GM18858 (cell line): ENCODE measurements around the gene ARHGEF1.

ENCODE experiments used
- ATAC-seq: cut with Tn5 transposase; IDR thresholded peaks from one replicate; pipeline ENCODE4 v1.9.1; 2021; ENCODE audit not compliant: unreplicated experiment

The ARHGEF1 gene, protein sequence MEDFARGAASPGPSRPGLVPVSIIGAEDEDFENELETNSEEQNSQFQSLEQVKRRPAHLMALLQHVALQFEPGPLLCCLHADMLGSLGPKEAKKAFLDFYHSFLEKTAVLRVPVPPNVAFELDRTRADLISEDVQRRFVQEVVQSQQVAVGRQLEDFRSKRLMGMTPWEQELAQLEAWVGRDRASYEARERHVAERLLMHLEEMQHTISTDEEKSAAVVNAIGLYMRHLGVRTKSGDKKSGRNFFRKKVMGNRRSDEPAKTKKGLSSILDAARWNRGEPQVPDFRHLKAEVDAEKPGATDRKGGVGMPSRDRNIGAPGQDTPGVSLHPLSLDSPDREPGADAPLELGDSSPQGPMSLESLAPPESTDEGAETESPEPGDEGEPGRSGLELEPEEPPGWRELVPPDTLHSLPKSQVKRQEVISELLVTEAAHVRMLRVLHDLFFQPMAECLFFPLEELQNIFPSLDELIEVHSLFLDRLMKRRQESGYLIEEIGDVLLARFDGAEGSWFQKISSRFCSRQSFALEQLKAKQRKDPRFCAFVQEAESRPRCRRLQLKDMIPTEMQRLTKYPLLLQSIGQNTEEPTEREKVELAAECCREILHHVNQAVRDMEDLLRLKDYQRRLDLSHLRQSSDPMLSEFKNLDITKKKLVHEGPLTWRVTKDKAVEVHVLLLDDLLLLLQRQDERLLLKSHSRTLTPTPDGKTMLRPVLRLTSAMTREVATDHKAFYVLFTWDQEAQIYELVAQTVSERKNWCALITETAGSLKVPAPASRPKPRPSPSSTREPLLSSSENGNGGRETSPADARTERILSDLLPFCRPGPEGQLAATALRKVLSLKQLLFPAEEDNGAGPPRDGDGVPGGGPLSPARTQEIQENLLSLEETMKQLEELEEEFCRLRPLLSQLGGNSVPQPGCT

DNA sequence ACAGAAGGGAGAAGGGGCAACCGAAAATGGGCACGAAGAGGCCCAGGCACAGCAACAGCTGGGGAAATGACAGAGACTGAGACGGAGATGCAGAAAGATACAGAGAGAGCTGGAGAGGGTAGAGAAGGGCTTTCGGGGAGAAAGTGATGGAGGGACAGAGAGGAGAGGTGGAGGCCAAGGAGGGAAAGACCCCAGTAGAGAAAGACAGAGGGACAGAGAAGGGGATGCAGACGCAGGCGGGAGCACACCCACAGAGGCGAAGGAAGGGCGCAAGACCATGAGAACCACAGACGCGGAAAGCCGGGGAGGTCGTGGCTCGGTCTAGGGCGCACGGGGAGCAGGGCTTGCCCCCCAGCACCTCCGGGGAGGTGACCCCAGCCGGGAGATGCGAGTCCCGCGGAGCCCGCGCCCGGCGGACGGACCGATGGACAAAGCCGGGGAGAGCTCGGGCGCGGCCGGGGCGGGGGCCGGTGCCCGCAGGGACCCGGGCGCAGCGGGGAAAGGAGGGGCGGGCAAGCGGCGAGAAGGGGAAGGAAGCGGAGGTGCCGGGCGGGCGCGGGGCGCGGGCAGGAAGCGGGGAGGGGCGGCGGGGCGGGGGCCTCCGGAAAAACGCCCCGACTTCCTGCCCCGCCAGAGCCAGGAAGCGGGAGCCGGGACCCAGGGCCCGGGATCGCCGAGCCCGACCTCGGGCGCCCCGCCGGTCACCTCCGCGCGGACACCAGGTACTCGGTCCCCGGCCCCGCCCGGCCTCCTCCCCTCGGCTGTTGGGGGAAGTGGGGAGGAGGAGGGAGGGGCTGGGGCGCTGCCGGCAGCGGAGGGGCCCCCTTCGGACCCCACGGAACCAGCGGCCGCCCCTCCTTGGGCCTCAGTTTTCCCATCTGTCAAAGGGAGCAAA lies at the start of gene ARHGEF1:
ARHGEF1 (plus strand) TSS at position 617 of the 895 bp plus-strand sequence. CDS start 4,899 bp downstream, outside the sequence.
- no peak for ATAC-seq

DNA sequence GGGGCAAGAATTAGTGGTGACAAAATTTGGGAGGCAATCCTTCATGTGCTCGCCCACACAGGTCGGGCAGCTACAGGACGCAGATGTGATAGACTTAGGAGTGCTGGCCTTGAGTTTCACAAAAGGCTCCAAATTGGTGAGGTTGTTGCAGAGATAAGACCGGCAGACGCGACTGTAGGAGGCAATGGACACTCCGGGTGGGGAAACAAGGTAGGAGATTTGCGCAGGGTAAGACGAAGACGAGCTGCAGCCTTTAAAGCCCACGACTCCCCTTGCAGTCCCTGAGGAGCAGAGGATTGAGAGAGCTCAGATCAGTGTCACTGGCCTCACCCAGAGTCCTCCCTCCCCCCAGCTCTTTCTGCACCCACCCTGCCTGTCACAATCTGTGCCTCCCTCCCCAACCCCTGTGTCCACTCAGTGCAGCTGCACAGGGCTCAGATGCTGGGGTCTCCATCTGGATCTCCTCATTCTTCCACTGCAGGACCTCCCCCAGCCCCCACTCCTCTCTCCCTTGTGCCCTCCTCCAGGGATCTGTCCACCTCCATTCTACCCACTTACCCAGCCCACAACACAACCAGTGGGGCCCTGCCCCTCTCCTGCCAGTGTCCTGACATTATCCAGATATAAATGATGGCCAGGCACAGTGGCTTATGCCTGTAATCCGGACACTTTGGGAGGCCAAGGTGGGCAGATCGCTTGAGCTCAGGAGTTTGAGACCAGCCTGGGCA lies 44.8 kb upstream of the ARHGEF1 start:
- no peak for ATAC-seq

DNA sequence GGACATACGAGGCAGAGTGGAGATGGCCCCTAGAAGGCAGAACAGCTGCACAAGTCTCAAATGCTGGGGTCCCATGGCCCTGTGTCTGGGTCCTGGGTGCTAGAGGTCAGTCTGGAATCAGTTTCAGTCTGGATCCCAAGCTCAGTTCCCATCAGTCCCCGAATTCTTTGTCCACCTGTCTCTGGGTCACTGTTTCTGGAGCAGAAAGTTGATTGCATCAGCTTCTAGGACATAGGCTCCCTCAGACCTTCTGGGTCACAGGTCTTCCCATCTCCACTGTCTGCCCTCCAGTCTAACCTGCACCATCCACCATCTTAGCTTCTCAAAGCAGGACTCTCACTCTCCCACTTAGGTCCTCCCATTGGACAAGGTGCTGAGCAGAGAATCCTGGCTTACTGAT lies 43.8 kb upstream of the ARHGEF1 start:
- ATAC-seq, result no peak

DNA sequence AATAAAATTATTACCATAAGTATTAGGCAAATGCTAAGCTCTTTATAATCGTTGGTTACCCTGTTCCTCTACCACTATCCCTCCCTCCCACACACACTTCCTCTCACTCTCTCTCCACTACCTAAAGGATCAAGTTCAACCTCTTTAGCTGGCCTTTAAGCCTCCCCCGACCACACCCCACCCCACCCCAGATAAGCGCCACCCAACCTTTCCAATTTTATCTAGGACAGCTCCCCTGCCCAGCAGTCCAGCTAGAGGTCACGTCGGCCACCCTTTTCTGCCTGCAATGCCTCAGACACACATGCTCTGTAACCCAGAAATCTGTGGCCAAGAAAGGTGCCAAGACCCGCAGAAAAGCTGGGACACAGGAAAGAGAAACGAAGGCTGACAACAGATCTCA lies 39.6 kb upstream of the ARHGEF1 start:
- ATAC-seq, result no peak

DNA sequence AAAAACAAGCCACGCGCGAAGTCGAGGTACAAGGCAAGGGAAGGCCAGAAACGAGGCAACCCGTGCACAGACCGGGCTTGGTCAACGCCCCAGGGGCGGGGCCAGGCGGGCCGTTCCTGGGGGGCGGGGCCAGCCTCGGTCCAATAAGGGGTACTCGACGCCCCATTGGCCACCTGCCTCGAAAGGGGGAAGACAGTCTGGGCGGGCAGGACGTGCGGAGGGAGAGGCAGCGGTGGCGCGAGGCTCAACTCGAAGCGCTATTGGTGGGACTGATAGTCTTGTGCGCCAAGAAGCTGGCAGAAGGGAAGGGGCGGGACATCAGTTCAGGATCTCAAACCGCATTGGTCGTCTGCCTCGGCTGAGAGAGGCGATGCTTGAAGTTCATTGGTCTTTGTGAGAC lies 38.4 kb upstream of the ARHGEF1 start, which contains the start of gene LYPD4:
LYPD4 (minus strand) TSS at position 83 of the 400 bp plus-strand sequence. CDS start 5,398 bp downstream, outside the sequence.
- ATAC-seq, result no peak

DNA sequence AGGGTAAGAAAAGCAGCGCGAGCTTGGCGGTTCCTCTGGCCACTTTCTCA lies 38.2 kb upstream of the ARHGEF1 start, which contains the start of gene DMRTC2:
DMRTC2 (plus strand) TSS at position 42 of the 50 bp plus-strand sequence. CDS start 2,387 bp downstream, outside the sequence.
- ATAC-seq, result no peak

DNA sequence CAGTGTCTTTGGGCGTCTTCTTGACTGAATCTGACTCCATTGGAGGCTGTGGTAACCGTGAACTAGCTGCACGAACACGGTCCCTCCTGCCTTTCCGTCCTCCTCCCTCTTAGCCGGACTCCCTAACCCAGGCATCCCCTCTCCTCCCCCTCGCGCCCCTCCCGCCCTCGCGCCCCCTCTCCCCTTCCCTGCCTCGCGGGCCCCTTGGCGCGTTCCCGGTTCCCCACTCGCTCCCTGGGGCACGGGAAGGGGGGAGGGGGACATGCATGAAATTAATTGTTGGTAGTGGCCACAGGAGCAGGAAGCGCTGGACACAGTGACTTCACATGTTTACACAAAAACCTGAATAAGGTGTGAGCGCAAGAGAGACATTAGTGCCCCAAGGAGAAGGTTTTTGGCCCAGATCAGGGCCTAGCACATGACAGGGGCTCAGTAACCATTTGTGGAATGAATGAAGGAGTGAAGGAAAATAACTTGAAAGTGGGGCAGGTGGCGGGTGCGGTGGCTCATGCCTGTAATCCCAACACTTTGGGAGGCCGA lies 37.9 kb upstream of the ARHGEF1 start:
- ATAC-seq, result no peak

DNA sequence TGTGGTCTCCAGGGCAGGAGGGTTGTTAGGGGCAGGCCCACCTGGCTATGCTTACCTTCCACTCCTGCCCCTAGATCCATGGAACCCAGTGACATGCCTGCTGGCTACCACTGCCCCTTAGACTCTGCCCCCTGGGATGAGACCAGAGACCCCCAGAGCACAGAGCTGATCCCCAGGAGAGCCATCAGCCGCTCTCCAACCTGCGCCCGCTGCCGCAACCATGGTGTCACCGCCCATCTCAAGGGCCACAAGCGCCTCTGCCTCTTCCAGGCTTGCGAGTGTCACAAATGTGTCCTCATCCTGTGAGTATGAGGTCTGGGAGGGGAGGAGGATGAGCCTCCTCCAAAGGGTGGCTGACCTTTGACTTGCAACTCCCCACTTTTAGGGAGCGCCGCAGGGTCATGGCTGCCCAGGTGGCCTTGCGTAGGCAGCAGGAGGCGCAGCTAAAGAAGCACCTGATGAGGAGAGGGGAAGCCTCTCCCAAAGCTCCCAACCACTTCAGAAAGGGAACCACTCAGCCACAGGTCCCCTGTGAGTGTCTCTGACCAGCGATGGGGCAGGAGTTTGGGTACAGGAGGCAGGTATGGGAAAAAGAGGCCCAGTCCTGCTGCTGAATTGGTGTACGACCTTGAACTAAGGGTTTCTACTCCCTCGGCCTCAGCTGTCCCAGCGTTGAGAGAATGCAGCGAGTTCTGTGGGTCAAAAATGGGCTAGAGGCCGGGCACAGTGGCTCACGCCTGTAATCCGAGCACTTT lies 35.5 kb upstream of the ARHGEF1 start:
- ATAC-seq, result no peak

DNA sequence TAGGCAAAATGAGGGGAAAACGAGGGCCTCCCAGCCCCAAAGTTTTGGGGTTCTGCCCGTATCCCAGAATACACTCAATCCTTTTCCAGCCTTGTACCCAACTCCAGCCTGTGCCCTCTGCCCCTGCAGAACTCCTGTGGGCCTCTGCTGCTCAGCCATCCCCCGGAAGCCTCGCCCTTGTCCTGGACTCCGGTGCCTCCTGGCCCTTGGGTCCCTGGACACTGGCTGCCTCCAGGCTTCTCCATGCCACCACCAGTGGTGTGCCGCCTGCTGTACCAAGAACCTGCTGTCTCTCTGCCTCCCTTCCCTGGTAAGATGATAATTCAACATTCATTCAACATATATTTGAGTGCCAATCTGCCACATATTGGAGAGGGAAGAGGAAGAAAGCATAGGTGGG lies 34.3 kb upstream of the ARHGEF1 start:
- ATAC-seq, result no peak

DNA sequence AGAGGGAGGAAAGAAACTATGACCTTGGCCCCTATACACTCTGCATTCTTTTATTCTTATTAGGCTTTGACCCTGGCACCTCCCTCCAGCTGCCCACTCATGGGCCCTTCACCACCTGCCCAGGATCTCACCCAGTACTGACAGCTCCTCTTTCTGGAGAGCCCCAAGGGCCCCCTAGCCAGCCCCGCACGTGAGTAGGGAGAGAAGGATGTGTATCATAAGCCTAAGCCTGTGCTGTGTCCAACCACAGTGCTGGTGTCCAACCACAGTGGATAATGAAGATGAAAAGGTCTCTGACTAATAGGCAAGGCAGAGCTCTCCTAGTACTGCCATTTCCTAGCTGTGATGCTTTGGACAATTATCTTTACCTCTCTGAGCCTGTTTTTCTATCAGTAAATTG lies 33.9 kb upstream of the ARHGEF1 start:
- no peak for ATAC-seq

DNA sequence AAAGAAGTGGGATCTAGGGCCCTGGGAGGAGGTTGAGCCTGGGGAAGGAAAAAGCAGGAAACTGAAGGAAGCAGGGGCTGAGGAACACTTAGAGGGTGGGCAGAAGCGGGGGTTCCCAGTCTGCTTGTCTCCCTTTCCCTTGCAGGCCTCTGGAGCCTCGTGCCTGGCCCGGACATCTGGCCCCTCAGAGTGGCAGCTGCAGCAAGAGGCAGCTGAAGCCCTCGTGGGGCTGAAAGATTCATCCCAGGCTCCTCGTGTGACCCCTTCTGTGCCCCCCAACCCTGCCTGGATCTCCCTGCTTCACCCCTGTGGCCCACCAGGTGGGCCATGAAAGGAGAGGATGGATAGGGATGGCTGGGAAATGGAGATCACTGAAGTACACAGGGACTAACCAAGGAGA lies 32.6 kb upstream of the ARHGEF1 start:
- no peak for ATAC-seq

DNA sequence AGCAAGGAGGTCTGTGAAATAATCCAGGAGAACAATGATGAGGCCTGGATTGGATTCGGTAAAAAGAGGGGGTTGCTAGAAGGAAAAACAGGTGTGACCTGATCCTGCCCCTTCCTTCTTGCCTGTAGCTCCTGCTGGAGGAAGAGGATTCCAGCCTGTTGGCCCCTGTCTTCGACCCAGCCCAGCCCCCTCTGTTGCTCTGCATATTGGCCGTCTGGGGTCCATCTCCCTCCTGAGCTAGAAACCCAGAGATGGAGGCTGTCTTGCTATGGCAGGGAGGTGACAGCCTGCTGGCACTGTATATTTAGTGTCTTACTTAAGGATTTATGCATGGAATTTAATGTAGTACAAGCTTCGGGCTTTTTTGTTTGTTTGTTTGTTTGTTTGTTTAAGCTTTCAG lies 31.5 kb upstream of the ARHGEF1 start:
- ATAC-seq, result no peak

DNA sequence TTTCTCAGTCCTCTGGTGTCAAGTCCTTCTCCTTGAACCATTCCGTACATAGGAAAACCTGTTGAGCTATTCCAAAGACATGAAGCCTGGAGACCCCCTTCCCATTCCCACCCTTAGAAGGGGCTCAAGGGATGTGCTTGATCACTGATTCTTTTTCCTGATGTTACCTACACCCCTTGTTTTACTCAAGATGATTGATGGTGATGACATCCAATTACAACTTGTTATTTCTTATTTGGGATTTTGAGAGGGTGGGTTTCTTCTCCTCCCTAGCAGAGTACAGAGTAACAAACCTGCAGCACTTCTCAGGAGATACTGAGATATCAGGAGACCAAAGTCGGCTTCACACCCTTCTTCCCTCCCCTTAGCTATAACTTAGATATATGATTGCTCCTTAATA lies 29.6 kb upstream of the ARHGEF1 start:
- ATAC-seq, result no peak

DNA sequence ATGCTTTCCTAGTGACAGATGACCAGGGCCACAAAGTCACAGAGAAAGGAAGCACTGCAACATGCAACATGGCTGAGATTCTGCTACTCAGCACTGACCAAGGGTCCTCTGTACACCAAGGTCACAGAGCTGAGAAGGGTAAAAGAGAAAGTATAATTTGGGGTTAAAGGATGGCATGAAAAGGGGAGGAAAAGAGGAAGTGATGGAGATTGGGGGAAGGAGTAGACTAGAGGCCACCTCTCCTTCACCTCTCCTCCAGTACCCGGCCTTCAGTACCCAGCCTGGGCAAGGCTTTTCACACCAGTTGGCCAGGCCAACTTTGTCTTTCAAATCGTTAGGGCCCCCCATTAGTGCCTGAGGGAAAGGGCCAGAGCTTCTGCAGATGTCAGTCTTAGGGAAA lies 29.2 kb upstream of the ARHGEF1 start:
- no peak for ATAC-seq

DNA sequence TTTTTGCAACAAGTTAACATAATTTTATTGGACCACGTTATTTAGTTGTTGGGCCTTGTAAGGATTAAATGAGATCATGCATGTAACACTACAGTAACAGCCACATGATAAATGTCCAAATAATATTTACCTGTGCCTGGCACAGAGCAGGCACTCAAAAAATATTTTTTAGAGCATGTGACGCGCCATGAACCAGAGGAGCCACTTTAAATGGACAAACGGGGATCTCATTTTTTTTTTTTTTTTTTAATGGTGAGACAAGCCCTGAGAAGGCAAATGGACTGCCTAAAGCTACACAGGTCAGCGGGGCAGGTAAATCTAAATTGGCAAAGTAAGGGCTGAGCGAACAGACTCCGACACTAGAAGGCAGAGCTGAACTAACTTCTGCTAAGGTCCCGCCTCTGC lies 23.8 kb upstream of the ARHGEF1 start:
- no peak for ATAC-seq

DNA sequence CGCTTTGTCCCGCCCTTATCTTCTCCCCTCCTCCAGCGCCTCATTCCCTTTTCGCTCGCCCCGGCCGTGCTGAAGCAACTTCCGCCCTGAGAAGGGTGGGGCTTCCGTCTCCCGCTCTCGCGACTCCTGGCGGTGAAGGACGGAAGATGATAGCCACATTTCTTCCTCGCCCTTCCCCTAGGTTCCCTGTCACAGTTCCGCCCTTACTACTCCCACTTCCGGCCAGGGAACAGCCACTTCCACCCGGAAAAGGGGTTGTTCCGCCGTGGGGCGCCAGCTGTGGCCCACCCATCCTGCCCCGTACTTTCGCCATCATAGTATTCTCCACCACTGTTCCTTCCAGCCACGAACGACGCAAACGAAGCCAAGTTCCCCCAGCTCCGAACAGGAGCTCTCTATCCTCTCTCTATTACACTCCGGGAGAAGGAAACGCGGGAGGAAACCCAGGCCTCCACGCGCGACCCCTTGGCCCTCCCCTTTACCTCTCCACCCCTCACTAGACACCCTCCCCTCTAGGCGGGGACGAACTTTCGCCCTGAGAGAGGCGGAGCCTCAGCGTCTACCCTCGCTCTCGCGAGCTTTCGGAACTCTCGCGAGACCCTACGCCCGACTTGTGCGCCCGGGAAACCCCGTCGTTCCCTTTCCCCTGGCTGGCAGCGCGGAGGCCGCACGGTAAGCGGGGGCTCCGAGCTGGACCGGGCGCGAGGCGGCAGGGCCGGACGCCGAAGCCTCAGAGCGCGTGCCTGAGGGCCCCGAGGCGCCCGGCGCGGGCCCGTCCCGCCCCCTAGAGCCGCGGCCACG lies 23.2 kb upstream of the ARHGEF1 start, which contains the start of gene RPS19:
RPS19 (plus strand) TSS at position 638 of the 801 bp plus-strand sequence. CDS start 520 bp downstream, outside the sequence.
- peak; percentile 69 for ATAC-seq

DNA sequence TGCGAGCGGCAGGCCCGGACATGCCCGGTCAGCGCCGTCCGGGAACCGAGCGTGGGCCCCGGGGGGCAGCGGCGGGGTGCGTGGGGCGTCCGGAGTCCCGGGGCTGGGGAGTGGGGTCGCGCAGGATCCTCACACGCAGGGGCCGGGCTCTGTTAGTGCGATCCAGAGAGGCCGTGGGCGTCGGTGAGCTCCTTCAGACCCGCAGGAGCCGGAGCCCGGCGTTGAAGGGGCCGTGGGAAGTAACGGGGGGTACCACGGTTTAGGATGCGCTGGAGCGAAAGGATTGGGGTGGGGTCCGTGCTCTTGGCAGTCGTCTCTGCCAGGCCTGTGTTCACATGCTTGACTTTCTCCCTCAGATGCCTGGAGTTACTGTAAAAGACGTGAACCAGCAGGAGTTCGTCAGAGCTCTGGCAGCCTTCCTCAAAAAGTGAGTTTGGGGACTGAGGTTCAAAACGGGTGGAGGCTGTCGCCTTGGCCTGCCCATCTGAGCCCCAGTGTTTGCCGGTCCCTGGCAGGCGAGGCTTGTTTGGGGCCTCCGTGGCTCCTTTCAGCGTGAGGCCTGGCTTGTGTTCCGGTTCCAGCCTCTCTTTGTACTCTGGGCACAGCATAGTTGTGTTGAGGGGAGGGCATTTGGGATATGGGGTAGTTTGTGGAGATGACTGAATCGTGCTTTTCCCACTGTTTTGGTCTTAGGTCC lies 22.4 kb upstream of the ARHGEF1 start:
- ATAC-seq, result peak; percentile 20

DNA sequence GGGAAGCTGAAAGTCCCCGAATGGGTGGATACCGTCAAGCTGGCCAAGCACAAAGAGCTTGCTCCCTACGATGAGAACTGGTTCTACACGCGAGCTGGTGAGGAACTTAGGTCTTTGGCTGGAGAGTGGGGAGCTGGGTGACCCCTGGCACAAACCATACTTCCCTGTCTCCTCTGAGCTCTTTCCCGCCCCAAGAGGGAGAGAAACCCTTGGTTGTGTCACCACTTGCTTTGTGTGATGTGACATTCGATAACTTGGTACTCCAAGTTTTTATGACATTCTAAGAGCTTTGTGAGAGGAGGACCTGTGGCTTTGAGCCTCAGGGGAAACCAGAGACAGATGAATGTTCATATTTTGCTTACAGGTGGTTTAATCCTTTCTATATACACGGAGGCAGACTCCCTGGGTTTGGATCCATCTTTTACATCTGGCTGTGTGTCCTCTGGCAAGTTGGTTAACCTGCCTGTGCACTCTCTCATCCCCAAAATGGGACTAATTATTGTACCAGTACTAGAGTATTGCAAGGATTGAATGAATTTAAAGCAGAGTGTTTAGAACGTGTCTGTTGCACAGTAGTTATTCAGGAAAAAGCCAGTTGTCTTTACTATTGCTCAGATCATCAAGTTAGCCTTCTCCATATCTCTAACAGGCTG lies 21.7 kb upstream of the ARHGEF1 start:
- no peak for ATAC-seq
